ENCODE measurements around the gene GMIP. TPM values are rescaled to one million over a fixed set of nuclear protein-coding genes. Genes with fewer than 3 reads are reported as not detected.

Gene GMIP
- polyA plus RNA-seq, 1 donor: 5.7 TPM

GRCh38 chr19:19661141-19661674, 17.8 kb upstream of the GMIP start:
- no peak for DNase-seq

GRCh38 chr19:19659646-19660245, 16.3 kb upstream of the GMIP start:
- DNase-seq: no peak

GRCh38 chr19:19657397-19657783, 13.9 kb upstream of the GMIP start:
- DNase-seq: no peak

- DNase-seq: no peak
Measured at GRCh38 chr19:19656451-19657396, 13.3 kb upstream of the GMIP start.

- no peak for DNase-seq
Measured at GRCh38 chr19:19655641-19656343, 12.3 kb upstream of the GMIP start.

- DNase-seq: no peak
Measured at GRCh38 chr19:19655051-19655594, 11.7 kb upstream of the GMIP start.

GRCh38 chr19:19654441-19654840, 11.0 kb upstream of the GMIP start:
- no peak for DNase-seq

GRCh38 chr19:19653597-19654147, 10.2 kb upstream of the GMIP start:
- no peak for DNase-seq

- DNase-seq: no peak
Measured at GRCh38 chr19:19652482-19653295, 9.2 kb upstream of the GMIP start.

- DNase-seq: no peak
Measured at GRCh38 chr19:19651076-19651475, 7.6 kb upstream of the GMIP start.

GRCh38 chr19:19650331-19650730, 6.9 kb upstream of the GMIP start:
- DNase-seq: no peak

- no peak for DNase-seq
Measured at GRCh38 chr19:19649580-19649995, 6.1 kb upstream of the GMIP start.

GRCh38 chr19:19649155-19649554, 5.7 kb upstream of the GMIP start:
- no peak for DNase-seq

GRCh38 chr19:19647037-19647835, 3.8 kb upstream of the GMIP start:
- no peak for DNase-seq

GRCh38 chr19:19645233-19645870, 1.9 kb upstream of the GMIP start:
- DNase-seq: no peak

GRCh38 chr19:19644054-19644388, 564 bp upstream of the GMIP start:
- no peak for DNase-seq

- DNase-seq: no peak
Measured at GRCh38 chr19:19642506-19643157, 825 bp downstream of the GMIP start.

- no peak for DNase-seq
Measured at GRCh38 chr19:19637523-19638251, 5.8 kb downstream of the GMIP start.

GRCh38 chr19:19637186-19637522, 6.3 kb downstream of the GMIP start:
- no peak for DNase-seq

Measured in left kidney (tissue), 2 donors.